Nephron progenitor cell (in vitro differentiated cells): Measurements from ENCODE around the gene ATP5IF1.

ENCODE experiments used
- DNase-seq: peaks from one replicate; pipeline ENCODE4 v3.0.0; 2021
- H3K27ac Mint-ChIP-seq: 2 replicates; pipeline ENCODE4 v1.8.0; 2021; ENCODE audit warnings: mild to moderate bottlenecking, moderate library complexity, mixed read lengths
- H3K27me3 Mint-ChIP-seq: 2 replicates; pipeline ENCODE4 v1.8.0; 2021; ENCODE audit warnings: mild to moderate bottlenecking, low read depth, mixed read lengths; ENCODE audit not compliant: poor library complexity
- H3K36me3 Mint-ChIP-seq: 2 replicates; pipeline ENCODE4 v1.8.0; 2021; ENCODE audit warnings: low read depth, mixed read lengths
- H3K4me1 Mint-ChIP-seq: 2 replicates; pipeline ENCODE4 v1.8.0; 2021; ENCODE audit warnings: mixed read lengths
- H3K4me3 Mint-ChIP-seq: 2 replicates; pipeline ENCODE4 v1.8.0; 2021; ENCODE audit warnings: mild to moderate bottlenecking, moderate library complexity, mixed read lengths
- H3K9me3 Mint-ChIP-seq: 2 replicates; pipeline ENCODE4 v1.8.0; 2021; ENCODE audit warnings: mild to moderate bottlenecking, moderate library complexity, mixed read lengths
- TF ChIP-seq, protein P1 (sequence below): fragments of 200-600 bp; sonication (generic); IDR thresholded peaks from 2 replicates; pipeline ENCODE4 v1.5.0; 2021; ENCODE audit warnings: antibody characterized with exemption

ATP5IF1 gene

DNA sequence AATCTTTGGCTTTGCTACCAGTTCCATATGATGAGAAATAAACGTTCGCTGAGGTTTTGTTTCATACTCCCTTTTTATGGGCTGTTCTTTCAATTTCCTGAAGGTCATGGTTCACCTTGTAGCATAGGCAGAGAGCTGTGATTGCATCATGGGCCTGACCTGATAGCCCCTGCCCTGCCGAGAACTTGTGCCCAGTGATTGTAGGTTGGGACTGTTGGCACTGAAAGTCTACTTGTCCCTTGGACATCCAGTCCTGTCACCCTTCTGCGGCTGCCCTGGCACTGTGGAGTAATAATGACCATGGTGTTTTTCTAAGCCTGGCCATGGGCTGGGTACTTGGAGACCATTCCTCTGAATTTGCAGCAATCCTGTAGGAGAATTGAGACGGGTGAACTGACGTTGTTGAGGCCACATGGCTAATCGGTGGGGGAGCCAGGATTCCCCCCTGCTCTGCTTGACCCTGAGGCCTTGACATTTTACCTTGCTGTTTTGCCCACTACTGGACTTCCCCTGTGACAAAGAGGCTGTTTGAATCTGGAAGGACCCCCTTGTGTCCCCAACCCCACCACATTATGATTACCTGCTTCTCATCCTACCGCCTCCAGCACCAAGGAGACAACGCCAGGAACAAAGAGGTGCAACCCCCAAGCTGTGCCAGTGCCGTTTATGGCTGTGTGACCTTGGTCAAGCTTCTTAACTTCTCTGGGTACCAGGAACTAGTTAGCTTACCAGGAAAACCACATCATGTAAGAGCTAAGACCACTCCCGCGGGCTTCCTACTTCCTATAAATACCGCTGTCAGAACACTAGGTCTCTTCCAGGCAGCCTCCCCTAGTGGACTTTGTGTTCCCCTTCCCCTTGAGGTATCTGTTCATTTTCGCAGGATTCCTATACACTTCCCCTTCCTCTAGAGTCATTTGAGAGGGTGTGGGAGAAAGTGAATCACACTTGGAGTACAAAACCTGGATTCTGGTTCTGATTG, 46.8 kb downstream of the ATP5IF1 start:
- TF ChIP-seq, protein P1, sequence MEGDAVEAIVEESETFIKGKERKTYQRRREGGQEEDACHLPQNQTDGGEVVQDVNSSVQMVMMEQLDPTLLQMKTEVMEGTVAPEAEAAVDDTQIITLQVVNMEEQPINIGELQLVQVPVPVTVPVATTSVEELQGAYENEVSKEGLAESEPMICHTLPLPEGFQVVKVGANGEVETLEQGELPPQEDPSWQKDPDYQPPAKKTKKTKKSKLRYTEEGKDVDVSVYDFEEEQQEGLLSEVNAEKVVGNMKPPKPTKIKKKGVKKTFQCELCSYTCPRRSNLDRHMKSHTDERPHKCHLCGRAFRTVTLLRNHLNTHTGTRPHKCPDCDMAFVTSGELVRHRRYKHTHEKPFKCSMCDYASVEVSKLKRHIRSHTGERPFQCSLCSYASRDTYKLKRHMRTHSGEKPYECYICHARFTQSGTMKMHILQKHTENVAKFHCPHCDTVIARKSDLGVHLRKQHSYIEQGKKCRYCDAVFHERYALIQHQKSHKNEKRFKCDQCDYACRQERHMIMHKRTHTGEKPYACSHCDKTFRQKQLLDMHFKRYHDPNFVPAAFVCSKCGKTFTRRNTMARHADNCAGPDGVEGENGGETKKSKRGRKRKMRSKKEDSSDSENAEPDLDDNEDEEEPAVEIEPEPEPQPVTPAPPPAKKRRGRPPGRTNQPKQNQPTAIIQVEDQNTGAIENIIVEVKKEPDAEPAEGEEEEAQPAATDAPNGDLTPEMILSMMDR: no peak
- peaks cover 36% of the 10 kb centered on the region for H3K36me3 Mint-ChIP-seq
- no peaks in the 10 kb centered on the region for H3K27me3 Mint-ChIP-seq
- no peak for DNase-seq
- no peak overlapping the region for H3K4me3 Mint-ChIP-seq
- no peak overlapping the region for H3K27ac Mint-ChIP-seq
- no peaks in the 10 kb centered on the region for H3K9me3 Mint-ChIP-seq
- H3K4me1 Mint-ChIP-seq: peaks cover 6% of the 10 kb centered on the region

DNA sequence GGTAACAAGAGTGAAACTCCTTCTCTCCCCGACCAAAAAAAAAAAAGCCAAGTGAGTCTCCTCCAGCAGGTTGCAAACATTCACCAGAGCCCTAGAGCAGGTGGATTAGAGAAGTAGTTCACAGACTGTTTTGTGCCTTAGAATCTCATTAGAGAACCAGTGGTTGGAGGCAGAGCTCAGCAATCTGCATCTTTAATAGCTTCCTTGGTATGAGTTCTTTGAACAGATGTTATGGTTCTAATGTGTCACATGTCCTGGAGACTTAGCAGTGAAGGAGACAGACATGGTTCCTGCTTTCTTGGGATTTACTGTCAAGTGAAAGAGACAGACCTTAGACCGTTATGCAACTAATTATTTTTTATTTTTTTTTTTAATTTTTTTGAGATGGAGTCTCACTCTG, 50.2 kb downstream of the ATP5IF1 start:
- H3K27me3 Mint-ChIP-seq: no peaks in the 10 kb centered on the region
- DNase-seq: no peak

More for the DNA sequence above, 50.2 kb downstream of the ATP5IF1 start:
- no peak overlapping the region for H3K4me3 Mint-ChIP-seq
- TF ChIP-seq, protein P1: no peak
- peaks cover 6% of the 10 kb centered on the region for H3K4me1 Mint-ChIP-seq
- no peak overlapping the region for H3K27ac Mint-ChIP-seq
- peaks cover 3% of the 10 kb centered on the region for H3K36me3 Mint-ChIP-seq
- H3K9me3 Mint-ChIP-seq: no peaks in the 10 kb centered on the region
